SK-N-SH (cell line): ENCODE data around the gene RAB3D. TPM values are rescaled to one million over a fixed set of nuclear protein-coding genes. Genes with fewer than 3 reads are reported as not detected.

Source experiments
- CTCF ChIA-PET: fragments of 300-600, 350-600 bp; formaldehyde crosslinking; extraction: SDS; loops from one replicate; lab custom pipeline; 2021; lab: Yijun Ruan, JAX
- POLR2A ChIA-PET: fragments of 350-600 bp; sonication (Branson Sonifier 250); formaldehyde crosslinking; extraction: SDS; loops from one replicate; lab custom pipeline; 2020; ENCODE audit warnings: antibody characterized with exemption, inconsistent platforms; lab: Yijun Ruan, JAX
- DNase-seq: peaks from one replicate; pipeline ENCODE4 v3.0.0; 2012
- H2AFZ ChIP-seq: fragments of 200-600 bp; sonication (generic); 2 replicates; pipeline ENCODE4 v1.8.1; 2016; ENCODE audit warnings: antibody characterized with exemption, mild to moderate bottlenecking, low read depth
- H3F3A ChIP-seq: fragments of 200-600 bp; sonication (generic); replicated peaks from 2 replicates; pipeline ENCODE3; 2016; ENCODE audit warnings: antibody characterized with exemption, mild to moderate bottlenecking; ENCODE audit not compliant: insufficient read depth
- H3K27ac ChIP-seq, 2 experiments: fragments of 200-500 bp in 1 of 2; fragments of 200-600 bp in 1 of 2; sonication (Bioruptor generic) in 1 of 2; sonication (generic), shearing (Covaris generic) in 1 of 2; 2 replicates each; pipeline versions ENCODE4 v1.5.1 to v1.6.1; 2014 to 2016; ENCODE audit warnings: low read depth in 2 of 2, inconsistent platforms in 1 of 2, low read length in 1 of 2, mild to moderate bottlenecking in 1 of 2, mixed read lengths in 1 of 2
- H3K27me3 ChIP-seq: fragments of 200-600 bp; sonication (generic), shearing (Covaris generic); 2 replicates; pipeline ENCODE4 v1.6.1; 2016; ENCODE audit warnings: mixed run types; ENCODE audit not compliant: insufficient read depth
- H3K36me3 ChIP-seq, 2 experiments: fragments of 200-500 bp in 1 of 2; fragments of 200-600 bp in 1 of 2; sonication (Bioruptor generic) in 1 of 2; sonication (generic) in 1 of 2; replicated peaks in 1 of 2; 2 replicates each; pipeline versions ENCODE3 to v1.5.1; 2014 to 2016; ENCODE audit warnings: low read length in 1 of 2, mild to moderate bottlenecking in 1 of 2; ENCODE audit not compliant: insufficient read depth in 2 of 2, control insufficient read depth in 1 of 2
- H3K4me1 ChIP-seq, 2 experiments: fragments of 200-500 bp in 1 of 2; fragments of 200-600 bp in 1 of 2; sonication (Bioruptor generic) in 1 of 2; sonication (generic), shearing (Covaris generic) in 1 of 2; 2 replicates each; pipeline versions ENCODE4 v1.5.1 to v1.6.1; 2014 to 2016; ENCODE audit warnings: low read depth in 1 of 2, low read length in 1 of 2, mixed run types in 1 of 2; ENCODE audit not compliant: insufficient read depth in 2 of 2, control insufficient read depth in 1 of 2
- H3K4me2 ChIP-seq: fragments of 200-600 bp; sonication (generic), shearing (Covaris generic); 2 replicates; pipeline ENCODE4 v1.6.1; 2017; ENCODE audit warnings: mixed run types
- H3K4me3 ChIP-seq, 2 experiments: fragments of 200-500 bp in 1 of 2; fragments of 200-600 bp in 1 of 2; sonication (Bioruptor generic) in 1 of 2; sonication (generic), shearing (Covaris generic) in 1 of 2; 2 replicates each; pipeline versions ENCODE4 v1.5.1 to v1.8.1; 2014 to 2016; ENCODE audit warnings: low read depth in 2 of 2, inconsistent platforms in 1 of 2, low read length in 1 of 2, mild to moderate bottlenecking in 1 of 2, mixed read lengths in 1 of 2, moderate library complexity in 1 of 2
- H3K79me2 ChIP-seq: fragments of 200-600 bp; sonication (generic); 2 replicates; pipeline ENCODE4 v1.8.1; 2017; ENCODE audit warnings: mild to moderate bottlenecking; ENCODE audit not compliant: insufficient read depth
- H3K9ac ChIP-seq: fragments of 200-600 bp; sonication (generic); 2 replicates; pipeline ENCODE4 v1.6.1; 2017; ENCODE audit warnings: mixed run types
- H3K9me2 ChIP-seq: fragments of 200-600 bp; sonication (generic); 2 replicates; pipeline ENCODE4 v1.6.1; 2017; ENCODE audit warnings: mixed run types
- H3K9me3 ChIP-seq: fragments of 200-600 bp; sonication (generic); 2 replicates; pipeline ENCODE4 v1.6.1; 2017; ENCODE audit warnings: mixed run types, mild to moderate bottlenecking, moderate library complexity
- H4K20me1 ChIP-seq: fragments of 200-600 bp; sonication (generic); 2 replicates; pipeline ENCODE4 v1.6.1; 2017; ENCODE audit warnings: mild to moderate bottlenecking, mixed run types; ENCODE audit not compliant: insufficient read depth
- ELF1 ChIP-seq: IDR thresholded peaks from 2 replicates; pipeline ENCODE4 v1.4.0; 2012
- EZH2phosphoT487 ChIP-seq: fragments of 200-600 bp; sonication (generic); IDR thresholded peaks from 2 replicates; pipeline ENCODE4 v1.6.1; 2017; ENCODE audit warnings: low read depth, mixed run types, mild to moderate bottlenecking, antibody characterized with exemption, moderate library complexity, borderline replicate concordance
- FOSL2 ChIP-seq: IDR thresholded peaks from 2 replicates; pipeline ENCODE4 v1.4.0; 2012; ENCODE audit warnings: low read depth, mild to moderate bottlenecking, moderate library complexity, borderline replicate concordance
- FOXJ3 ChIP-seq: sonication (generic); formaldehyde crosslinking; IDR thresholded peaks from 2 replicates; pipeline ENCODE4 v1.5.1; 2020; ENCODE audit warnings: mild to moderate bottlenecking, missing genetic modification reagents
- FOXM1 ChIP-seq: IDR thresholded peaks from 2 replicates; pipeline ENCODE4 v1.4.0; 2012; ENCODE audit warnings: low read depth, mild to moderate bottlenecking
- GABPA ChIP-seq: IDR thresholded peaks from 2 replicates; pipeline ENCODE4 v1.4.0; 2012; ENCODE audit warnings: low read depth, mild to moderate bottlenecking
- GATA2 ChIP-seq: sonication (generic); formaldehyde crosslinking; IDR thresholded peaks from 2 replicates; pipeline ENCODE4 v1.5.0; 2020; ENCODE audit warnings: mild to moderate bottlenecking, missing genetic modification reagents
- IRF3 ChIP-seq: fragments of 150-350 bp; IDR thresholded peaks from 2 replicates; pipeline ENCODE4 v1.6.1; 2016; ENCODE audit warnings: mild to moderate bottlenecking, low read depth, low read length
- JUND ChIP-seq: IDR thresholded peaks from 2 replicates; pipeline ENCODE4 v1.4.0; 2012
- MEF2A ChIP-seq: IDR thresholded peaks from 2 replicates; pipeline ENCODE4 v1.4.0; 2012; ENCODE audit warnings: low read depth, borderline replicate concordance
- MXI1 ChIP-seq: IDR thresholded peaks from 2 replicates; pipeline ENCODE4 v1.6.1; 2012; ENCODE audit warnings: mild to moderate bottlenecking, low read depth, low read length, improper control_type of control experiment
- NRF1 ChIP-seq: IDR thresholded peaks from 2 replicates; pipeline ENCODE4 v1.6.1; 2012; ENCODE audit warnings: low read depth, mild to moderate bottlenecking, low read length
- POLR2AphosphoS5 ChIP-seq: IDR thresholded peaks from 2 replicates; pipeline ENCODE4 v1.6.1; 2012; ENCODE audit warnings: low read depth, low read length
- RAD21 ChIP-seq: IDR thresholded peaks from 2 replicates; pipeline ENCODE4 v1.6.1; 2012; ENCODE audit warnings: mild to moderate bottlenecking, low read length
- RCOR1 ChIP-seq: fragments of 150-350 bp; IDR thresholded peaks from 2 replicates; pipeline ENCODE4 v1.6.1; 2017; ENCODE audit warnings: antibody characterized with exemption, low read length
- RFX5 ChIP-seq: IDR thresholded peaks from 2 replicates; pipeline ENCODE4 v1.6.1; 2012; ENCODE audit warnings: mild to moderate bottlenecking, improper control_type of control experiment, low read length
- SIN3A ChIP-seq: IDR thresholded peaks from 2 replicates; pipeline ENCODE4 v1.6.1; 2012; ENCODE audit warnings: low read depth, mild to moderate bottlenecking, low read length, moderate library complexity, borderline replicate concordance
- SMC3 ChIP-seq: IDR thresholded peaks from 2 replicates; pipeline ENCODE4 v1.6.1; 2012; ENCODE audit warnings: low read depth, low read length, improper control_type of control experiment
- TAF1 ChIP-seq: IDR thresholded peaks from 2 replicates; pipeline ENCODE4 v1.6.1; 2012; ENCODE audit warnings: low read depth, mild to moderate bottlenecking, low read length, moderate library complexity, borderline replicate concordance
- TCF12 ChIP-seq: IDR thresholded peaks from 2 replicates; pipeline ENCODE4 v1.4.0; 2012
- TEAD4 ChIP-seq: IDR thresholded peaks from 2 replicates; pipeline ENCODE4 v1.4.0; 2012; ENCODE audit warnings: mild to moderate bottlenecking, borderline replicate concordance; ENCODE audit not compliant: insufficient read depth
- USF1 ChIP-seq: IDR thresholded peaks from 2 replicates; pipeline ENCODE4 v1.4.0; 2012; ENCODE audit warnings: low read depth, borderline replicate concordance
- YY1 ChIP-seq: IDR thresholded peaks from 2 replicates; pipeline ENCODE4 v1.4.0; 2012; ENCODE audit warnings: low read depth, mild to moderate bottlenecking
- WGBS: methylation state at CpG from one replicate; pipeline ENCODE4 v1.1.6; 2017; ENCODE audit warnings: low lambda C conversion rate; 5-methylcytosine and 5-hydroxymethylcytosine counted together
- polyA plus RNA-seq, 3 experiments: library from polyadenylated mRNA; depleted of rRNA; stranded (reverse); fragments of >200 nt; gene quantifications; 2 replicates each; pipeline ENCODE4 v1.2.3, GENCODE V29; 2012
- TF ChIP-seq, protein P1 (sequence below): IDR thresholded peaks from 2 replicates; pipeline ENCODE4; 2012
- TF ChIP-seq, protein P2 (sequence below): fragments of 150-350 bp; IDR thresholded peaks from 2 replicates; pipeline ENCODE4 v1.6.1; 2017; ENCODE audit warnings: antibody characterized with exemption, low read length, low read depth, borderline replicate concordance

The RAB3D gene
- polyA plus RNA-seq, 1 of the 3 experiments (the other 2 are of a cell fraction): 27.0 TPM

DNA sequence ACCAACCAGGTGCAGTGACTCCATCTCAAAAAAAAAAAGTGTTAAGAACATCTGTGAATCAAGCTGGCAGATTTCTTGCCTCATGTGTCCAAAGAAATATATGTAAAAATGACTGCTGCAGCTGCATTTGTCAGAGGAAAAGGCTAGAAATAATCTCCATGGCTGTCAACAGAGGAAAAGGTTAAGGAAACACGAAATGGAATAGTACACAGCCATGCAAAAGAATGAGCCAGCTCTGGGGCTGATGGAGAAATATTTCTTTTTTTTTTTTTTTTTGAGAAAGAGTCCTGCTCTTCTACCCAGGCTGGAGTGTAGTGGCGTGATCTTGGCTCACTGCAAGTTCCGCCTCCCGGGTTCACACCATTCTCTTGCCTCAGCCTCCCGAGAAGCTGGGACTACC lies 6.6 kb downstream of the RAB3D start:
- H3K79me2 ChIP-seq: no peaks in the 10 kb centered on the region
- ChIA-PET POLR2A (no interaction called here), CTCF (interaction anchor here (1.2 to 1.4 kb wide), 2 partner anchors 39 to 150 kb away, joined by 4 to 6 read pairs; no protein-coding TSS in a partner anchor)
- WGBS: over 99% methylated on average over 5 of the region's 5 CpGs
- no peak for DNase-seq
- no peaks in the 10 kb centered on the region for H3K9me3 ChIP-seq
- no peak overlapping the region for H3K9ac ChIP-seq
- peaks cover 13% of the 10 kb centered on the region in 2 experiments for H3K36me3 ChIP-seq
- no peaks in the 10 kb centered on the region for H3K4me1 ChIP-seq
- no peak overlapping the region for H2AFZ ChIP-seq
- peaks cover 3% of the 10 kb centered on the region for H3F3A ChIP-seq
- H3K4me2 ChIP-seq: no peak overlapping the region
- no peak overlapping the region for H3K4me3 ChIP-seq
- H3K9me2 ChIP-seq: no peaks in the 10 kb centered on the region
- TF ChIP-seq YY1 (no peak), FOSL2 (no peak), GABPA (no peak), TAF1 (no peak), MEF2A (no peak), FOXM1 (no peak), RFX5 (no peak), RCOR1 (no peak), JUND (no peak), FOXJ3 (CRISPR knock-in tag) (no peak), EZH2phosphoT487 (no peak), TEAD4 (no peak), SMC3 (no peak), SIN3A (no peak), ELF1 (no peak), RAD21 (no peak), USF1 (no peak), MXI1 (no peak), TCF12 (no peak)
- TF ChIP-seq, all 33 proteins: peak for 0
- no peaks in the 10 kb centered on the region for H4K20me1 ChIP-seq
- H3K27ac ChIP-seq: no peak overlapping the region
- no peaks in the 10 kb centered on the region for H3K27me3 ChIP-seq

DNA sequence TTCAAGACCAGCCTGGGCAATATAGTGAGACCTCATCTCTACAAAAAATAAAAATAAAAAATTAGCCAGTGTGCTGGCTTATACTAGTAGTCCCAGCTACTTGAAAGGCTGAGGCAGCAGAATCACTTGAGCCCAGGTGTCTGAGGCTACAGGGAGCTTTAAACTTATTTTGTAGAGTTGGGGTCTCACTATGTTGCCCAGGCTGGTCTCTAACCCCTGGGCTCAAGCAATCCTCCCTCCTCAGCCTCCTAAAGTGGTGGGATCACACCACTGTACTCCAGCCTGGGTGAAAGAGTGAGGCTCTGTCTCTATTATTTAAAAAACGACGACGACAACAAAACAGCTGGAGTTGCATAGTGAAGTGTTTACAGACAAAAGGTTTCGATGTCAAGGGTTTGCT lies 8.0 kb downstream of the RAB3D start:
- WGBS: 95% methylated on average over 4 of the region's 4 CpGs
- Histone ChIP-seq H3K4me2 (no peak overlapping the region), H3K27me3 (no peaks in the 10 kb centered on the region), H3K9me2 (no peaks in the 10 kb centered on the region), H3F3A (peaks cover 3% of the 10 kb centered on the region), H3K27ac (no peak overlapping the region), H3K79me2 (no peaks in the 10 kb centered on the region), H3K36me3 (peaks cover 13% of the 10 kb centered on the region in 2 experiments), H3K4me3 (no peak overlapping the region), H2AFZ (no peak overlapping the region), H3K9me3 (no peaks in the 10 kb centered on the region), H4K20me1 (no peaks in the 10 kb centered on the region), H3K9ac (no peak overlapping the region), H3K4me1 (no peaks in the 10 kb centered on the region)
- ChIA-PET POLR2A (no interaction called here), CTCF (interaction anchor here (0.7 to 1.4 kb wide), 4 partner anchors 9 to 151 kb away, joined by 3 to 6 read pairs (median 4); no protein-coding TSS in a partner anchor)
- TF ChIP-seq JUND (no peak), USF1 (no peak), GABPA (no peak), FOSL2 (no peak), NRF1 (no peak), FOXJ3 (CRISPR knock-in tag) (no peak), EZH2phosphoT487 (no peak), RFX5 (no peak), YY1 (no peak), RCOR1 (no peak), POLR2AphosphoS5 (no peak), SMC3 (no peak), GATA2 (no peak), IRF3 (no peak), RAD21 (no peak)
- TF ChIP-seq, protein P1, sequence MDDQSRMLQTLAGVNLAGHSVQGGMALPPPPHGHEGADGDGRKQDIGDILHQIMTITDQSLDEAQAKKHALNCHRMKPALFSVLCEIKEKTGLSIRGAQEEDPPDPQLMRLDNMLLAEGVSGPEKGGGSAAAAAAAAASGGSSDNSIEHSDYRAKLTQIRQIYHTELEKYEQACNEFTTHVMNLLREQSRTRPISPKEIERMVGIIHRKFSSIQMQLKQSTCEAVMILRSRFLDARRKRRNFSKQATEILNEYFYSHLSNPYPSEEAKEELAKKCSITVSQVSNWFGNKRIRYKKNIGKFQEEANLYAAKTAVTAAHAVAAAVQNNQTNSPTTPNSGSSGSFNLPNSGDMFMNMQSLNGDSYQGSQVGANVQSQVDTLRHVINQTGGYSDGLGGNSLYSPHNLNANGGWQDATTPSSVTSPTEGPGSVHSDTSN: no peak
- TF ChIP-seq, protein P2, sequence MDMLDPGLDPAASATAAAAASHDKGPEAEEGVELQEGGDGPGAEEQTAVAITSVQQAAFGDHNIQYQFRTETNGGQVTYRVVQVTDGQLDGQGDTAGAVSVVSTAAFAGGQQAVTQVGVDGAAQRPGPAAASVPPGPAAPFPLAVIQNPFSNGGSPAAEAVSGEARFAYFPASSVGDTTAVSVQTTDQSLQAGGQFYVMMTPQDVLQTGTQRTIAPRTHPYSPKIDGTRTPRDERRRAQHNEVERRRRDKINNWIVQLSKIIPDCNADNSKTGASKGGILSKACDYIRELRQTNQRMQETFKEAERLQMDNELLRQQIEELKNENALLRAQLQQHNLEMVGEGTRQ: no peak
- DNase-seq: no peak
